HG03460 (cell line): ENCODE data around the gene ABTB2.

Experiments
- ATAC-seq: cut with Tn5 transposase; IDR thresholded peaks from one replicate; pipeline ENCODE4 v1.9.1; 2021; ENCODE audit not compliant: unreplicated experiment

Gene ABTB2

GRCh38 chr11:34218067-34218466, 139.7 kb downstream of the ABTB2 start:
- no peak for ATAC-seq

DNA sequence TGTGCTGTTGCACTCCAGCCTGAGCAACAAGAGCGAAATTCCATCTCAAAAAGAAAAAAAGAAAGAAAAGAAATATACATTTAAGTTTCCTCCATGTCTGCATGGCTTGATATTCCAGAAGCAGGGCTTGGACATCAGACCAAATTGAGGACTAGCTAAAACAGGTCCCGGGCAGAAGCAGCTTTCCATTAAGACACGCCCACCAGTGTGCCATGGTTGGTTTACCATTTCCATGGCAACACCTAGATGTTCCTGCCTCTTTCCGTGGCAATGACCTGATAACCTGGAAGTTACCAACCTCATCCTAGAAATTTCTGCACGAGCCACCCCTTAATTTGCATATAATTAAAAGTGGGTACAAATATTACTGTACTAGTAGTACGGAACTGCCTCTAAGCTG, 141.1 kb downstream of the ABTB2 start:
- ATAC-seq: no peak

DNA sequence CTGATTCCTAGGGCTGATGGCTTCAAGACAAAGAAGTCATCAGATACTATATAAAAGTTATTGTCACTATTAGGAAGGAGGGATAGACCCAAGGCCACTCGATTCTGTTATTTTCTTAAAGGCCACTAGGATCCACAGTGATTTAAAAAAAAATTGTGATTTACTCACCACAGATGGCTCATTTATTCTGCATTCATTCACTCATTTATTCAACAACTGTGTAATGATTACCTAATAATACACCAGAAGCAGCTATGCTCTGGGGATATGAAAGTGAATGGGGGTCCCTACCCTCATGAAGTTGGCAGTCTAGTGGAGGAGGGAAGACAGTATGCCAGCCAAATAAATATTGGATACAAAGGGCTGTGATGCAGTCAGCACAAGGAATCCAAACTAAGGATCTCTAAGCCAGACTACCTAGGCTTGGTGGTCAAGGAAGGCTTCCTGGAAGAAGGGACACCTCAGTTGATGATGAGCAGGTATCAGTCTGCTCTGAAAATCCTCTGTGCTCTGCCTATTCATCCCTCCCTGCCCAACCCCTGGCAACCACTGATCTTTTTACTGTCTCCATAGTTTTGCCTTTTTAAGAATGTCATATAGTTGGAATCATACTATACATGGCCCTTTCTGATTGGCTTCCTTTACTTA, 141.9 kb downstream of the ABTB2 start:
- no peak for ATAC-seq

DNA sequence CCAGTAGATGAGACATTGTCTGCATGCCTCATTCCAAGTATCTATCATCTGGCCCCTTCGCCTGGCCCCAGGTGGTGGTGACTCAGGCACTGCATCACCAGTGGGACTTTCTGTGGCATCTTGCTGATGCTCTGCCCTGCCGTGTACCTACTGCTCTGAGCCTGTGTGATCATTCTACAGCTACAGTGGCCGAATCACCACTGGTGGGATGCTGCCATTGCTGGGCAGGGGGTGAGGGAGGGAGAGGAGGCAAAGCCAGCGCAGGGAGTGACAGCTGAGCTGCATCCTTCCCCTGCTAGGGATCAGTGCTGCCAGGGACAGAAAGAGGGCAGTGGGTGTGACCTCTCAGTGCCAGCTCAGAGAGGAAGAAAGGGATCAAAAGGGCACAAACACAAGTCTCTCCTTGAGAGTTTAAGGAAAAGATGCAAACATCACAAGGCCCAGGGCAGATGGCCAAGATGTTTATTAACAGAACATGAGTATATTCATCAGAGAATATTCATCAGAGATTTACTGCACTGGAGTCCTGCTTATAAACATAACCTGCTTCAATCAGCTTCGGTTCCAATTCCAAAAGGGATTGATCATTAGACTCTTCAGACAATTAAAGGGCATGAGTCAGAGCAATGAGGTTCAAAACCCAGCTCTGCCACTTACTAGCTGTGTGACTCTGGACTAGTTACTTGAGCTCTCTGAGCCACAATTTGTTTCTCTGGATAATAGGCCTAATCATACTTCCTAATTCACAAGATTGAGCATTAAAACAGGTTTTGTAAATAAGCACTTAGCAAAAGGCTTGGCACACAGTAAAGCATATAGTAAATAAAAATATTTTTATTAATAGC, 142.6 kb downstream of the ABTB2 start:
- ATAC-seq: peak; percentile 74

- no peak for ATAC-seq
These were observed 144.4 kb downstream of the ABTB2 start for GRCh38 chr11:34213366-34213765.

GRCh38 chr11:34212566-34212965, 145.2 kb downstream of the ABTB2 start:
- no peak for ATAC-seq

GRCh38 chr11:34209809-34210208, 148.0 kb downstream of the ABTB2 start:
- no peak for ATAC-seq

DNA sequence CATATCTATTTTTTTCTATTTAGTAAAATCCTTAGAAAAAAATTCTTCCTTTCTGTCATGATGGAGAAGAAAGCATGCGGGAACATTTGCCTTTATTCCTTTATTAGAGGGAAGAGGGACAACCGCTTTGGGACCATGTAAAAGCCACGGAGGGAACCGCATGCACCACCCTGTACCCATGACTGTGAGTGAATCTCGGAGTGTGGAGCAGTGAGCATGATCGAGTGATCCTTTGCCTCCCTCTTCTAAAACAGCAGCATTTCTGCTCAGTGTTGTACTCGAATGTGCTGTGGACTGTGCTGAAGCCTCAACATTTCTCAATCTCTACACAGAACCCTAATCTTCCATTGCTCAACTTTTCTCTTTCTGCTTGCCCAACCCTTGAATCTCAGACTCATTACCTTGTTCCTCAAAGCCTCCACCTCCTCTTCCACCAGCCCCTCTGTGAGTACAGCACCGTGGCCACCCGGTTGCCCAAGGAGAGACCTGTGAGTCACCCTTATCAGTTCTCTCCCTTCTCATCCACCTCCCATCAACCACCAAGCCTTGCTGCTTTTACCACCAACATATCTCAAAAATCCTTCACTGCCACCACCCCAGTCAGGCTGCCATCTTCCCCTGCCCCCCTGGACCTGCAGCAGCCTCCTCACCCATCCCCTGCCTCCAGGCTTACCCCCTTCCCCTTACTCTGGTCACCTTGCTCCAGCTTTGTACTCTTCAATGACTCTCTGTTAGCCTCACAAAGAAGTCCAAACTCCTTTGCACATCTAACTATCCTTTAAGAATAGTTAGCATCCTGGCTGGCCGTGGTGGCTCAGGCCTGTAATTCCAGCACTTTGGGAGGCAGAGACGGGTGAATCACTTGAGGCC, 149.3 kb downstream of the ABTB2 start:
- no peak for ATAC-seq

GRCh38 chr11:34207487-34208180, 150.2 kb downstream of the ABTB2 start:
- ATAC-seq: no peak

GRCh38 chr11:34206407-34207300, 151.2 kb downstream of the ABTB2 start:
- no peak for ATAC-seq

GRCh38 chr11:34205326-34206035, 152.3 kb downstream of the ABTB2 start:
- no peak for ATAC-seq

- no peak for ATAC-seq
These were observed 153.2 kb downstream of the ABTB2 start for GRCh38 chr11:34204396-34205279.

- ATAC-seq: peak; percentile 56
These were observed 154.4 kb downstream of the ABTB2 start for GRCh38 chr11:34203377-34203871.

DNA sequence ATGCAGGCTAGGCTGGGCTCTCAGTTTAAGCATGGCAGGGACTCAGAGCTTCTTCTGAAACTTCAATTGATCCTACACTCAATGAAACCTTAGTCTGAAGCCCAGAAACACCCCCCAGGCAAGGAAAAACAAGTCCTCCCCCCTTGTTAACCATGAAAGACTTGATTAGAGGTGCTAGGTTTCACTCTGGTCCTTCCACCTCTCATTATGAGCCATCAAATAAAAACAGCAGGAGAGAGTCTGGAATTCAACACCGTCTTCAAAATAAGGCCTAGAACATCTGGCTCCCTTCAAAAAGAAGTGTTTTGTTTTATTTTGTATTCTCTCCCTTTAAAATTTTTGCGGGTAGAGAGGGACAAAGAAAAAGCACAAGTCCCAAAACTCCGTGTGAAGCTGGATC, 156.7 kb downstream of the ABTB2 start:
- ATAC-seq: no peak

GRCh38 chr11:34199525-34199924, 158.3 kb downstream of the ABTB2 start:
- ATAC-seq: no peak

DNA sequence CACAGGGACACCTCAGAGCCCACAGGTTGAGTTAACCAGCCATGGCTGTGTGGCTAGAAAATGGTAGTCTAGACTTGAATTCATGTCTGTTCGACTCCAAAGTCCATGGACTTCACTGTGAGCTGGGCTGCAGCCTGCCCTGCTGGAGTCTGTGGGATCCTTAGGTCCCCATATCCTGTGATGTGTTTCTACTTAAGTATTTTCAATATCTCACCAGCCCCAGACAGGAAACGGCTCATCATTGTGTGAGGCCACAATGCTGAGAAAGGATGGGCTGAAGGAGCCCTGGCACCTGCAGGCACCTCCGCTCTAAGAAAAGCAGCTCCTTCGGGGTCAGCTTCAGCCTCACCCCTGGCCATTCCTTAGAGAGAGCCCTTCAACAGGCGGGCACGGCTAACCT, 159.3 kb downstream of the ABTB2 start:
- no peak for ATAC-seq

DNA sequence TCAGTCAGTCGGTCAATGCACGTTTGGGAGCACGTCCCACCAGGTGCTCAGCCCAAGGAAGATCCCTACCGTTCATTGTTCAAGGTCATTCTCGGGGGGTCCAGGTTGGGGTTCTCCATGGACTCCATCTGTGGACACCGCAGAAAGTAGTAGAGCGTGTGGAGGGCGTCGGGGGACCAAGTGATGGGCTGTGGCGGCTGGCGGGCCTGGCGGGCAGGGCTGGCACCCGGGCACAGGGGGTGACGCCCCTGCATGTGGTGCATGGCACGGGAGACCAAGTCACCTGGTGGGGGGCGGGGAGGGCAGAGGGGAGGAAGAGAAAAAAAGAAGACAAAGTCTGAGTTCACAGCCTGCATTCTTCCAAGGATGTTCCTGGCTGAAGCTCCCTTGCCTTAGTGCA, 160.6 kb downstream of the ABTB2 start:
- ATAC-seq: no peak
